ENCODE data around the gene ARMC12.

GRCh38 chr6:35776364-35777215 is 39.8 kb downstream of the ARMC12 start, which contains the start of gene CLPSL2:
- TF ChIP-seq YY1 (IDR thresholded peaks at IDR 0.05; ENCODE audit: insufficient read depth, insufficient read length) (no peak), ZNF274 (IDR thresholded peaks at IDR 0.05; ENCODE audit: low read depth, low read length) (no peak), SUZ12 (IDR thresholded peaks at IDR 0.05; ENCODE audit: extremely low read depth, insufficient read depth, insufficient read length) (no peak)

Data from NT2/D1 (cell line).